Measurements from ENCODE around the gene STXBP5. TPM values are rescaled to one million over a fixed set of nuclear protein-coding genes. Genes with fewer than 3 reads are reported as not detected.

Gene STXBP5
- total RNA-seq, 1 donor, result 144 TPM

DNA sequence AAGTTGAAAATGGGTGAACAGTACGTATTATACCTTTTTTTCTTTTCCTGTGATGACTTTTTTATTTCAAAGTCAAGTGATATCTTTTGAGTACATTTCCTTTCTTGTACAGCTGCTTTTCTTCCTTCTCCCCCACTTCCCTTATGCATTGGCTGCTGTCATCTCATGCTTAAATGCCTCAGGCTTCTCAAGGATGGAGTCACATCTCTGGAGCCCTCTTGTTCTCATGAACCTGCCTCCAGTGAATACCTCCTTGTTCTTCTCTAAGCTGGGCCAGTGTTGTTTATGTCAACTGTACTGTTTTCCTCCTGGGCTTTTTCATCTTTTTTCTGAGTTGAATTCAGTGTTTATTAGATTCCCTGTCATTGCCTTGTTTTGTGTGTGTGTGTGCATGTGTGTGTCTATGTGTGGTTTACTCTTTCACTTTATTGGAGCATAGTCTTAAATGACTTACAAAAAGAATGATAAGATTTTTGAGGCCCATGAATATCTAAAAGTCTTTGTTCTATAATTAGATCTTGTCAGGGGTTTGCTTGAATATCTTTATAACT is 23.6 kb downstream of the STXBP5 start:
- DNase-seq (ENCODE audit: insufficient read length, low spot score, missing footprints), result no peak
- Histone ChIP-seq H3K4me1 (ENCODE audit: insufficient read depth, low read length) (no peaks in the 10 kb centered on the region), H3K27me3 (ENCODE audit: insufficient read depth, low read length) (no peaks in the 10 kb centered on the region), H3K27ac (ENCODE audit: low read depth, low read length) (no peak overlapping the region), H4K20me1 (ENCODE audit: insufficient read depth, low read length) (peaks cover 1% of the 10 kb centered on the region), H3K4me2 (ENCODE audit: insufficient read depth, low read length) (no peak overlapping the region), H3K36me3 (ENCODE audit: insufficient read depth, low read length) (peaks cover 20% of the 10 kb centered on the region), H3K4me3 (ENCODE audit: insufficient read depth, low read length) (no peak overlapping the region), H2AFZ (ENCODE audit: low read length) (no peak overlapping the region), H3K79me2 (ENCODE audit: insufficient read depth, low read length) (peaks cover 93% of the 10 kb centered on the region), H3K9me3 (ENCODE audit: low read depth, low read length) (no peaks in the 10 kb centered on the region)
- TF ChIP-seq, protein P1, sequence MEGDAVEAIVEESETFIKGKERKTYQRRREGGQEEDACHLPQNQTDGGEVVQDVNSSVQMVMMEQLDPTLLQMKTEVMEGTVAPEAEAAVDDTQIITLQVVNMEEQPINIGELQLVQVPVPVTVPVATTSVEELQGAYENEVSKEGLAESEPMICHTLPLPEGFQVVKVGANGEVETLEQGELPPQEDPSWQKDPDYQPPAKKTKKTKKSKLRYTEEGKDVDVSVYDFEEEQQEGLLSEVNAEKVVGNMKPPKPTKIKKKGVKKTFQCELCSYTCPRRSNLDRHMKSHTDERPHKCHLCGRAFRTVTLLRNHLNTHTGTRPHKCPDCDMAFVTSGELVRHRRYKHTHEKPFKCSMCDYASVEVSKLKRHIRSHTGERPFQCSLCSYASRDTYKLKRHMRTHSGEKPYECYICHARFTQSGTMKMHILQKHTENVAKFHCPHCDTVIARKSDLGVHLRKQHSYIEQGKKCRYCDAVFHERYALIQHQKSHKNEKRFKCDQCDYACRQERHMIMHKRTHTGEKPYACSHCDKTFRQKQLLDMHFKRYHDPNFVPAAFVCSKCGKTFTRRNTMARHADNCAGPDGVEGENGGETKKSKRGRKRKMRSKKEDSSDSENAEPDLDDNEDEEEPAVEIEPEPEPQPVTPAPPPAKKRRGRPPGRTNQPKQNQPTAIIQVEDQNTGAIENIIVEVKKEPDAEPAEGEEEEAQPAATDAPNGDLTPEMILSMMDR (IDR thresholded peaks at IDR 0.05; ENCODE audit: extremely low read depth, low read depth, low read length), result no peak

DNA sequence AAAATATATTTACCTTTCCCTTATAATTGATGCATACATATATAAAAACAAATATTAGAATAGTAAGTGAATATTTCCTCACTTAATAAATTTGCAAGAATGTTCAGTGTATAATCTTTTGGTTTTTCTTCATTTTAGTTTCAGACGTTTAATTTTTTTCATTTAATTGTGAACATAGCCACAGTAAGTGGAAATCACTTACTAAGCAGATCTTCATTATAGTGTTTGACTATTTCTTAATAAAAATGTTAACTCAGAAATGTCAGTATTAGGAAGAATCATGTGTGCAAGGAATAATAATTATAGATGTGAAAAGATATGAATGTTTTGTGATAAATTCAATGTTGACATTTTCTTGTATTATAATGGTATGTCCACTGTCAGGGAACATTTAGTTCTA is 27.4 kb downstream of the STXBP5 start:
- Histone ChIP-seq H3K9me3 (ENCODE audit: low read depth, low read length) (no peaks in the 10 kb centered on the region), H3K27me3 (ENCODE audit: insufficient read depth, low read length) (no peaks in the 10 kb centered on the region), H4K20me1 (ENCODE audit: insufficient read depth, low read length) (no peaks in the 10 kb centered on the region), H3K4me1 (ENCODE audit: insufficient read depth, low read length) (no peaks in the 10 kb centered on the region), H3K79me2 (ENCODE audit: insufficient read depth, low read length) (peaks cover 87% of the 10 kb centered on the region), H3K36me3 (ENCODE audit: insufficient read depth, low read length) (peaks cover 4% of the 10 kb centered on the region), H3K4me2 (ENCODE audit: insufficient read depth, low read length) (no peak overlapping the region), H3K4me3 (ENCODE audit: insufficient read depth, low read length) (no peak overlapping the region), H3K27ac (ENCODE audit: low read depth, low read length) (no peak overlapping the region), H2AFZ (ENCODE audit: low read length) (no peak overlapping the region)
- DNase-seq (ENCODE audit: insufficient read length, low spot score, missing footprints), result no peak
- TF ChIP-seq, protein P1 (IDR thresholded peaks at IDR 0.05; ENCODE audit: extremely low read depth, low read depth, low read length), result no peak

DNA sequence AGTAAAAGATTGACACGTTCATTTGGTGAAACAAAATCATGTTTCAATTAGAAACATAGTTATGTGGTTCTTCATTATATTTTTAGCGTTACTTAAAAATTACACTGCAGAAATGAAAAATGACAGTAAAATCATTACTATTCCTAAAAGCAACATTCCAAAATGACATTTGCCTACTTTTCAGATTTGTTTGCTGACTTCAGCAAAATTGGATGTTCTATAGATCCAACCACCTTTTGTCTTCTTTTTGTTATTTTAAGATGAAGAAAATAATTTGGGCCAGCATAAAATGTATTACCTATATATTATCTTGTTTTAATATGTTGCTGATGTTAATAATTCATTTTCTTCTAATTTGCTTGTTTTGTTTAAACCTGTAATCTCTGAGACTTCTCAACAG is 30.5 kb downstream of the STXBP5 start:
- H2AFZ ChIP-seq (ENCODE audit: low read length), result no peak overlapping the region
- no peaks in the 10 kb centered on the region for H3K27me3 ChIP-seq (ENCODE audit: insufficient read depth, low read length)
- peaks cover 11% of the 10 kb centered on the region for H3K36me3 ChIP-seq (ENCODE audit: insufficient read depth, low read length)
- no peak for DNase-seq (ENCODE audit: insufficient read length, low spot score, missing footprints)
- H3K4me3 ChIP-seq (ENCODE audit: insufficient read depth, low read length), result no peak overlapping the region
- no peaks in the 10 kb centered on the region for H3K4me1 ChIP-seq (ENCODE audit: insufficient read depth, low read length)
- H4K20me1 ChIP-seq (ENCODE audit: insufficient read depth, low read length), result no peaks in the 10 kb centered on the region
- H3K9me3 ChIP-seq (ENCODE audit: low read depth, low read length), result no peaks in the 10 kb centered on the region
- H3K4me2 ChIP-seq (ENCODE audit: insufficient read depth, low read length), result no peak overlapping the region
- no peak overlapping the region for H3K27ac ChIP-seq (ENCODE audit: low read depth, low read length)
- TF ChIP-seq, protein P1 (IDR thresholded peaks at IDR 0.05; ENCODE audit: extremely low read depth, low read depth, low read length), result no peak
- H3K79me2 ChIP-seq (ENCODE audit: insufficient read depth, low read length), result peaks cover 62% of the 10 kb centered on the region

DNA sequence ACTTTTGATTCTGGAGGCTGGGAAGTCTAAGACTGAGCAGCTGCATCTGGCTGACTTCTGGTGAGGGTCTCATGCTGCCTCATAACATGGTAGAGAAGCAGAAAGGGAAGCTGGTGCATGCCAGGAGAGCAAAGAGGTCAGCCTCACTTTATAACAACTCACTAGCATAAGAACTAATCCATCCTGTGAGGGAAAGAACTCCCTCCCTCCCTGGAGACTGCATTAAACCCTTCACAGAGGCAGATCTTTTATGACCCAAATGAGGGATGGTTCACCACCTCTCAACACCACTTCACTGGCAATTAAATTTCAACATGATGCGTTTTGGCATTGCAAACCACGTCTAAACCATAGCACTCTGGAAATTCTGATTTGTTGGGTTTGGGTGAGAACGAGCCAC is 33.9 kb downstream of the STXBP5 start:
- no peaks in the 10 kb centered on the region for H3K4me1 ChIP-seq (ENCODE audit: insufficient read depth, low read length)
- no peaks in the 10 kb centered on the region for H4K20me1 ChIP-seq (ENCODE audit: insufficient read depth, low read length)
- peaks cover 29% of the 10 kb centered on the region for H3K36me3 ChIP-seq (ENCODE audit: insufficient read depth, low read length)
- H3K4me2 ChIP-seq (ENCODE audit: insufficient read depth, low read length), result no peak overlapping the region
- H3K4me3 ChIP-seq (ENCODE audit: insufficient read depth, low read length), result no peak overlapping the region
- peaks cover 50% of the 10 kb centered on the region for H3K79me2 ChIP-seq (ENCODE audit: insufficient read depth, low read length)
- H3K9me3 ChIP-seq (ENCODE audit: low read depth, low read length), result no peaks in the 10 kb centered on the region
- H3K27me3 ChIP-seq (ENCODE audit: insufficient read depth, low read length), result no peaks in the 10 kb centered on the region
- no peak overlapping the region for H2AFZ ChIP-seq (ENCODE audit: low read length)
- TF ChIP-seq, protein P1 (IDR thresholded peaks at IDR 0.05; ENCODE audit: extremely low read depth, low read depth, low read length), result no peak
- DNase-seq (ENCODE audit: insufficient read length, low spot score, missing footprints), result no peak
- H3K27ac ChIP-seq (ENCODE audit: low read depth, low read length), result no peak overlapping the region

All from osteoblast (primary cell).